Neural cell (in vitro differentiated cells): ENCODE data around the gene ZNF622.

Source experiments
- CTCF ChIP-seq: fragments of 450-650 bp; IDR thresholded peaks from 2 replicates; pipeline ENCODE4 v1.5.1; 2014; ENCODE audit warnings: antibody characterized with exemption, mild to moderate bottlenecking, moderate library complexity; ENCODE audit not compliant: poor library complexity, severe bottlenecking
- POLR2AphosphoS5 ChIP-seq: IDR thresholded peaks from 2 replicates; pipeline ENCODE4 v1.6.1; 2012
- TF ChIP-seq, protein P1 (sequence below): IDR thresholded peaks from 2 replicates; pipeline ENCODE4 v1.6.1; 2012; ENCODE audit warnings: borderline replicate concordance

DNA sequence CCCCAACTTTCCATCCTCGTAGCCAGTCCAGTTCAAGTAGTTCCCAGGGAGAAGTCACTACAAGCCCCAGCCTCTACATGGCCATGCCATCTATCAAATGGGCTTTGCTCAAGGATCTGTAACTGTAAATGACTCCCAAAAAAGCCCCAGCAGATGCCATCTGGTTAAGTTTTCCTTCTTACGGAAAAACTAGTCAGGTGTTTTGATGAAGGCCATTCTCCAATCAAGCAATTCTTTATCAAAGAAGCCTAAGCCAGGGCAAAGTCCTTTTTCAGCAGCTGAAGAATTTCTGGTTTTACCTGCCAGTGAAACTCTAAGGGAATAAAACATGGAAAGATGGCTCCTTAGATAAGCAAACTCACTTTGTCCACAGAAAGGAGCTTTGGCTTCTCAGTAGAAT is 21.9 kb upstream of the ZNF622 start:
- no peak for TF ChIP-seq POLR2AphosphoS5
- no peak for TF ChIP-seq CTCF
- TF ChIP-seq, protein P1, sequence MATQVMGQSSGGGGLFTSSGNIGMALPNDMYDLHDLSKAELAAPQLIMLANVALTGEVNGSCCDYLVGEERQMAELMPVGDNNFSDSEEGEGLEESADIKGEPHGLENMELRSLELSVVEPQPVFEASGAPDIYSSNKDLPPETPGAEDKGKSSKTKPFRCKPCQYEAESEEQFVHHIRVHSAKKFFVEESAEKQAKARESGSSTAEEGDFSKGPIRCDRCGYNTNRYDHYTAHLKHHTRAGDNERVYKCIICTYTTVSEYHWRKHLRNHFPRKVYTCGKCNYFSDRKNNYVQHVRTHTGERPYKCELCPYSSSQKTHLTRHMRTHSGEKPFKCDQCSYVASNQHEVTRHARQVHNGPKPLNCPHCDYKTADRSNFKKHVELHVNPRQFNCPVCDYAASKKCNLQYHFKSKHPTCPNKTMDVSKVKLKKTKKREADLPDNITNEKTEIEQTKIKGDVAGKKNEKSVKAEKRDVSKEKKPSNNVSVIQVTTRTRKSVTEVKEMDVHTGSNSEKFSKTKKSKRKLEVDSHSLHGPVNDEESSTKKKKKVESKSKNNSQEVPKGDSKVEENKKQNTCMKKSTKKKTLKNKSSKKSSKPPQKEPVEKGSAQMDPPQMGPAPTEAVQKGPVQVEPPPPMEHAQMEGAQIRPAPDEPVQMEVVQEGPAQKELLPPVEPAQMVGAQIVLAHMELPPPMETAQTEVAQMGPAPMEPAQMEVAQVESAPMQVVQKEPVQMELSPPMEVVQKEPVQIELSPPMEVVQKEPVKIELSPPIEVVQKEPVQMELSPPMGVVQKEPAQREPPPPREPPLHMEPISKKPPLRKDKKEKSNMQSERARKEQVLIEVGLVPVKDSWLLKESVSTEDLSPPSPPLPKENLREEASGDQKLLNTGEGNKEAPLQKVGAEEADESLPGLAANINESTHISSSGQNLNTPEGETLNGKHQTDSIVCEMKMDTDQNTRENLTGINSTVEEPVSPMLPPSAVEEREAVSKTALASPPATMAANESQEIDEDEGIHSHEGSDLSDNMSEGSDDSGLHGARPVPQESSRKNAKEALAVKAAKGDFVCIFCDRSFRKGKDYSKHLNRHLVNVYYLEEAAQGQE = no peak
